ENCODE measurements around the gene COMP.
"Not testable (repeated sequence)": the region's sequence is repeated elsewhere in the genome, so short reads cannot be mapped to it uniquely, and the experiment has no call there.

Gene COMP

DNA sequence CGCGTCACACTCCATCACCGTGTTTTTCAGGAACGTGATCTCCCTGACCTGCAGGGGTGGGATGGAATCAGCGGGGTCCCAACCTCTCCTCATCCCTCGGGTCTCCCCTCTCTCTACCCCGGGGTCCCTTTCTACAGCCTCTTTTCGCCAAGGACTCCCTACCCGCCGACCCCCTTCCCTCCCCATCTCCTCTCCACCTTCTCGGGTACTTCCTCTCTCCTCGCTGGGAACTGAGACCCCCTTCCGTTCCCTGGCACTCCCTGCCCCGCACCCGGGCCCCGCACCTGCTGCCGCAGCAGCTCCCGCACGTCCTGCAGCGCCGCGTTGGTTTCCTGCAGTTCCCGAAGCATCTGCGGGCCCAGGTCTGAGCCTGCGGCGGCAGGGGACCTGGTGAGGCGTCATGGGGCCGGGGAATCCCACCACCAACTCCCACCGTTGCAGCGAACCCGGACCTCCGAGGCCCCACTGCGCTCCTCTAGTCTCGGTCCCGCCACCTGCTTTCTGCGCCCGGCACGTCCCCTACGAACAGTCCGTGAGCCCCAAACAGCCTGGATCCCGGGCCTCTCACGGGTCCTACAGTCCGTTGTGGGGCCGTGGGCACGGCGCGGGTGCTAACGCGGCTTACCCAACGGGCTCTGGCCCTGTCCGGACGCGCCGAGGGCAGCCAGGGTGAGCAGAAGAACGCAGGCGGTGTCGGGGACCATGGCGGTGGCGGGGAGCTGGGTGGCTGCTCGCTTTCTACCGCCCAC is at the start of gene COMP:
Gene COMP (minus strand): TSS at position 740 of the 749 bp plus-strand sequence. CDS start 36 bp downstream, at position 704.
- no peak for DNase-seq

DNA sequence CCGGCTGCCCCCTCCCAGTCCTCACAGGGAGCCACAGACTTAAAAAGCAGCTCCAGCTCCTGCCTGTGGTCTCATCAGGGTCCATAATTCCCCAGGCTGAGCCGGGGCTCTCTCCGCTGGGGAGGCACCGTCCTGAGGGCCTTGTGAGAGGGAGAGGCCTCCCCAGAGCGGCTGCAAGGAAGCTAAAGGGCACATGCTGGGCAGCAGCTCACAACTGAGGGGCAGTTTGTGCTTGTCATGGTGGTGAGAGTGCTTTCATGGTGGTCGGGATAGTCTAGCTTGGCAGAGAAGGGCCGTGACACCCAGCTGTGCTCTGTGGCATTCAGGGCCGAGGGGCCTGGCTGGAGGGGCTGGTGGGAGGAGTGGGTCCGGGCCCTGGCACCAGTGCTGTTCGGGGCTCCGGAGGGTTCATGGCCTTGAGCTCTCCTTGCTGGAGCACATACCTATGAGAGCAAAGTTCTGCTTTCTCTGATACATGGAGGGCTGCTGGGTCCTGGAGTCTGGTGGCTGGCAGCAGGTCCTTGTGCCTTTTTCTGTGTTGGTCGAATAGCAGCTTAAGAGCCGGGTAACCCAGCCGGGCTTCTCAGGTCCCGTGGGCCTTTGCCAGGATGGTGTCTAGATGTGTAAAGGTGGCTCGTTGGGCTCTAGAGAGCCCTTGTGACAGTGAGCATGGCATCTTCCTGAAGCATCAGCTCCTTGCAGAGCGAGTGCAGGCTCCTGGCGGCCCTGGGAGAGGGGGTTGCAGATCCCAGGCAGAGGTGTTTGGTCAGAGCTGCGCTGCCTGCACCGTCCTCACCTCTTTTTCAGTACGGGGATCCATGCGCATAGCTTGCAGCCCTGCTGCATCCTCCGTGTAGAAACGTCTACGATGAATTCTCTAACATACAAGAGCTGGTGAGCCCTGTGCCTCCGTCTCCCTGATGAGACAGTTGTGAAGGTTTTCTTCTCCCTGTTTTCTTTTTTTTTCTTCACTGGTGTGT is 49.5 kb upstream of the COMP start:
- DNase-seq: no peak

DNA sequence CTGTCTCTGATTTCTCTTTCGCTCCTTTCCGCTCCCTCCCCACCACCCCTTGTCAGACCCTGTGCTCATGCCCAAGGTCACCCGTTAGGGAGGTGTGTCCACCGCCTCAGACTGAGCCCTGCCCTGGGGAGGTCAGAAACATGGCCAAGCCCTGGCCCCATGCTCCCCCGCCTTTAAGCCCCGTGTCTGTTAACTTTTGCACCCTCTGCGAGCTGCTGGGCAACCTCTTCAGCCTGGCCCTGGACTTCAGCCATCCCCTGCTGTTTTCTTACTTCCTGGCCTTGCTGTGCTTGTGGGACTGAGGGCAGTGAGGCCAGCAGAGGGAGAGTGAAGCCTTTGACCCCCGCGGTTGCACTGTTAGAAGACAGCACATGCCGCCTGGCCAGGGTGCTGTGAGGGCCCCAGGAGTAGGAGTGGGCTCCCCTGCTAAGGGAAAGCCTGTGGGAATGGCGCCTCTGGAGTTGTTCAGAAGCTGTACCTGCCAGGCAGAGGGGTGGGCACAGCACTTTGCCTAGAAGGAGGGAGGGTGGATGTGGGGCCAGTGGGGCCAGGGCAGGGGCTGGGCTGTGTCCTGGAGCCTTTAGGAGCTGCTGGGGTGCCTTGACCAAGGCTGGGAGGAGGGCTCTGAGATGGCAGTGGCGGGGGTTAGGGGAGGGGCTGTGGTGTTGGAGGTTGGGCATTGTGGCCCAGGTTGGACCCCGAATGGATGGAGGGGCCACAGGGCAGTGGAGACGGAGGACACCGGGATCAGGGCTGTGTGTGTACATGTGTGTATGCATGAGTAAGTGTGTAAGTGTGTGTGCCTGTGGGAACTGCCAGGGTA is 48.6 kb upstream of the COMP start:
- no peak for DNase-seq

DNA sequence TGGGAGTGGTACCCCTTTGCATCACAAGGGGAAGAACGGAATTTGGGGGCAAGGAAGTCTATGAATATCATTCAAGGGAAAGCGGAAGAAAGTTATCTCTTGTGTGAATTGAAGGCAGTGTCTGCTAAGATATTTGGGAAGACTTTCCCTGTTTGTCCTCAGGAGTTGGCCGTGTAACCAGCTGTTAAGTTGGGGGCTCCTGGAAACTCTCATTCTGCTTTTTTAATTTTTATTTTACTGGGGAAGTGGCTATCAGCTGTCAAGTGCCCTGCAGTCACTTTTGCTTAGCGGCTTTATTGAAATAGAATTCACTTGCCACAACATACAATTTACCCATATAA is 43.5 kb upstream of the COMP start:
- no peak for DNase-seq

DNA sequence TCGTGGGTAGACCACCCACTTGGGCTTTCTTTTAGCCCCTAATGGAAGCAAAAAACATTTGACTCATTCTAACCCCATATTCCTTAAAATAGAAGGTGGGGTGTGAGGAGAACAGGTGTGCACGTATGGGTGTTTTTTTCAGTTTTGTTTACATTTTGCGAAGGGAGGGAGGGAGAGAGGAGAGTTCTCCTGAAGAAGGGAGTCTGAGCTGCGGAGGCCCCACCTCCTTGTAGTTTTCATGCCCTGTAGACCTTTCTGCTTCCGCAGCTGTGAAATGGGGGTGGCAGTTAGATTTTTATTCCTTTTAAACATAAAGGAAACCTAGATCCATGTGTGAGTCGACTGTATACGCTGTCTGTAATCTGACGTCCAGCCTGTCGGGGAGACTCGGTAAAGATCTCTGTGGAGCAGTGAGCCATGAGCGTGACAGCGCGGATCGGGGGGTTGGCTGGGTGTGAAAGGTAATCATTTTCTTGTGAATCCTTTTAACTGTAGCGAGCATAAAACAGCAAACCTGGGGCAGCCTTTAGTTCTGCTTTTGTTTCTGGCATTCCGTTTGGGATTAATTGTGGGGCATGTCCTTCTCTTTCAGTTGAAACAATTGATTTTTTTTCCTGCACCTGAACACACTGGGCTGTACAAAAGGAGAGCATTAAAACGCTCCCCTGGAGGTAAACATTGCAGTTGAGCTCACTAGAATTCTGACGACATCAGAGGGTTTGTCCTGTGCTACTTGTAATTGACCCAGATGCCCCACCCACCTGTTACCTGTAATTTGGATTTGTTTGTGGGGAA is 42.9 kb upstream of the COMP start:
- no peak for DNase-seq

DNA sequence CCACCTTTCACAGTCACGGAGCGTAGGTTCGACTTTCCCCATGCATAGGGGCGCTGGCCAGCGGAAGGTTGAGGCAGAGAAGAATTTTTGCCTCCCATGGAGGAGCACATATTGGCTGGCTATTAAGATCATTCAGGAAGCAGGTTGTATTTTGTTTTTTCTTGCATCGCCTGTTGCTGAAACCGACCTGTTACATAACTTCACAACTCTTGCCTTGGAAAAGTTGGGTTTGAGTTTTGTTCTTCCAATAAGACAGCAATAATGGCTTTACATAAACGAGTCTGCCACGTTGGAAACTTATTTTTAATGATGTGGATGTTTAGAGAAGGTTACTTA is 42.0 kb upstream of the COMP start:
- no peak for DNase-seq

DNA sequence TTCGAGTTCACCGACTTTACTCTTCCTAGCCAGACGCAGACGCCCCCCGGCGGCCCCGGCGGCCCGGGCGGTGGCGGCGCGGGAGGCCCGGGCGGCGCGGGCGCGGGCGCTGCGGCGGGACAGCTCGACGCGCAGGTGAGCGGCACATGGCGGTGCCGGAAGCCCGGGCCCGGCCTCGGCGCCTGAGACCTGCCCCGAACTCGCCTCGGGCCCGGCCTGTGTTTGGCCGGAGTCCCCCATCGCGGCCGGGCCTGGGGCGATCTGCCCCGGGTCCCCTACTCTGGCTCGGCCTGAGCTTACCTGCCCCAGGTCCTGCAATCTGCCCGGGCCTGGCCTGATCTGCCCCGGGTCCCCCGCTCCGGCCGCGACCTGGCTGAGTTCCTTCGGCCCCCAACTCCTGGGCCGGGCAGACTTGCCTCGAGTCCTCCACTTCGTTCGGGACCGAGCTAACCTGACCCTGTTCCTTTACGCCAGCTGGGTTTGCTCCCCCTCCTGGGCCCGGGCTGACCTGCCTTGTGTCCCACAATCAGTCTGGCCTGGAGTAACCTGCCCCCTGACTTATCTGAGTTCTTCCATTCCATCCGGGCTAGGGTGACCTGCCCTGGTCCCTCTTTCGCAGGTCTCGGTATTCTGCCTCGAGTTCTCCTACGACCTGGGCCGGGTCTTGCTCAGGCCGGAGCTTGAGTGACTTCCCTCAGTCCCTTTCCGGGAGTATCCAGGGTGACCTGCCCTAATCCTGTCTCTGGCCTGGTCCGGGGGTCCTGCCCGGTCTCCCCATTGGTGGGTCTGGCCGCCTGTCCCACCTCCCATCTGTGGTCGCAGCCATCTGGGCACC is 41.4 kb upstream of the COMP start:
- no peak for DNase-seq

- DNase-seq: peak; percentile 94
These were observed 40.6 kb upstream of the COMP start, which contains the start of gene UPF1 for GRCh38 chr19:18831524-18832305. Gene UPF1, plus strand, starts transcription at chr19:18831959. Its CDS starts 251 bp downstream, at chr19:18832210.

DNA sequence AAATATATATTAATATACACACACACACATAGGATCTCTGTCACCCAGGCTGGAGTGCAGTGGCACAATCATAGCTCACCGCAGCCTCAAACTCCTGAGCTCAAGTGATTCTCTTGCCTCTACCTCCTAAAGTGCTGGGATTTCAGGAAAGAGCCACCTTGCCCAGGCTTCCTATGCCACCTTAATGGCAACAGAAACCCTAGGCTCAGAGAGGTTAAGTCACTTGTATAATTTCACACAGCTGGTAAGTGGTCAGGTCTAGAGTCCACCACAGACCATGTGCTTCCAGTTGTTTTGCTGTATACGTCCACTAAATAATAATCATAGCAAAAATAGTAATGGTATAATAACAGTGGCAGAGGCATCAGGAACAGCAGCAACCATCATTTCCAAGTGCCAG is 39.4 kb upstream of the COMP start:
- DNase-seq: no peak

GRCh38 chr19:18828786-18829185 is 37.7 kb upstream of the COMP start:
- no peak for DNase-seq

DNA sequence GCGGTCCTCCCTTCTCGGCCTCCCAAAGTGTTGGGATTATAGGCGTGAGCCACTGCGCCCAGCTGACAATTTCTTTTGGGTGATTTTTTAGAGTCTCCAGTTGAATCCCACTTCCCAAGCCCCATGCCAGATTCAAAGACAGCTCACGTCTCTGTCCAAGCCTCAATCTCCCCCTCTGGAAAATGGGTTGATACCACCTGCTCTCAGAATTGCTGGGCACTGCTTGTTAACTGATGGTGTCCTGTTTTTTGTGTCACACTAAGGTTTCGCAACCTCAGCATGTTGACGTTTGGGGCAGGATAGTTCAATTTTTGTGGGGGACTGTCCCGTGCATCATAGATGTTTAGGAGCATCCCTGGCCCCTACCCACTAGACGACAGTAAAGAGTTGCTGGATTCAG is 26.5 kb upstream of the COMP start:
- DNase-seq: no peak

- DNase-seq: not testable (repeated sequence)
These were observed 25.5 kb upstream of the COMP start for GRCh38 chr19:18816645-18817044.

GRCh38 chr19:18815673-18816072 is 24.6 kb upstream of the COMP start:
- no peak for DNase-seq

GRCh38 chr19:18814063-18814462 is 23.0 kb upstream of the COMP start:
- DNase-seq: no peak

DNA sequence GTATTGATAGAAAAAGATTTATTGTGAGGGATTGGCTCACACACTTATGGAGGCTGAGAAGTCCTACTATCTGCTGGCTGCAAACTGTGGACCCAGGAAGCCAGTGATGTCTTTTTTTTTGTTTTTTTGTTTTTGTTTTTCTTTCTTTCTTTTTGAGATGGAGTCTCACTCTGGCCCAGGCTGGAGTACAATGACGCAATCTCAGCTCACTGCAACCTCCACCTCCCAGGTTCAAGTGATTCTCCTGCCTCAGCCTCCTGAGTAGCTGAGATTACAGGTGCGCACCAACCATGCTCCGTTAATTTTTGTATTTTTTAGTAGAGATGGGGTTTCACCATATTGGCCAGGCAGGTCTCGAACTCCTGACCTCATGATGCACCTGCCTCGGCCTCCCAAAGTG is 20.5 kb upstream of the COMP start:
- DNase-seq: not testable (repeated sequence)

GRCh38 chr19:18809149-18809868 is 18.2 kb upstream of the COMP start:
- no peak for DNase-seq

DNA sequence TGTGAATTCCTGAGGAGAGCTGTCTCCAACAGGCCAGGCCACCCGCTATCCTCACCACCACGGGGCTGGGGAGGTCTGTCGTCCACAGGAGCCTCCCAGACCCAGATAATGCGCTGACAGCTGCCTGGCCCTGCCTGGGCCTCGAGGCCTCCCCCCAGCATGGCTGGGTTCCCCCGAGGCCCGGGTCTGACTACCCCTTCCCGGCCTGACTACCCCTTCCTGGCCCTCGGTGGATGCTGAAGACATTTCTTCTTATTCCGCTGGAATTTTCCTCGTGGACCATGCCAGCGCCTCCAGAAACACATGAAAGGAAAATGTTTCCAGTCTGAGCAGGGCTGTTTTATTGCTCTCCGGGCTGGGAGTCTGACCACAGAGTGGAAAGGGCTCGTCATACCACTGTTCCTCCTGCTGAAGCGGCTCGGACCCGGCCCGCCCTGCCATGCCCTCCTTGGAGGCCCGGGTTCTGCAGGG is 16.8 kb upstream of the COMP start:
- DNase-seq: no peak

DNA sequence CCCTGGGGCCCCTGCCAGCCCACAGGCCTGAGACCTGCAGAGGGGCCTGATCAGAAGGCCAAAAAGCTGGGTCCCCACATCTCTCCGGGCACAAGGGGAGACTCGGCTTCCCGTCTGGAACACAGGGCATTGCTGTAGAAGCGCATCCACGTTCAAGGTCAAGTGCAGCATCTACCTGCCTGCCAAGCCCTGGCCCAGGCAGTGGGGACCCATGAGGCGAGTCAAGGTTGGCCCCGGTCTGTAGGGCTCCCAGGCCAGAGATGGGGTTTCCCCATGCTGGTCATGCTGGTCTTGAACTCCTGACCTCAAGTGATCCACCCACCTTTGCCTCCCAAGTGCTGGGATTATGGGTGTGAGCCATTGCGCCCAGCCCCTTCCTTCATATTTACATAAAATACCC is 13.5 kb upstream of the COMP start:
- DNase-seq: no peak

DNA sequence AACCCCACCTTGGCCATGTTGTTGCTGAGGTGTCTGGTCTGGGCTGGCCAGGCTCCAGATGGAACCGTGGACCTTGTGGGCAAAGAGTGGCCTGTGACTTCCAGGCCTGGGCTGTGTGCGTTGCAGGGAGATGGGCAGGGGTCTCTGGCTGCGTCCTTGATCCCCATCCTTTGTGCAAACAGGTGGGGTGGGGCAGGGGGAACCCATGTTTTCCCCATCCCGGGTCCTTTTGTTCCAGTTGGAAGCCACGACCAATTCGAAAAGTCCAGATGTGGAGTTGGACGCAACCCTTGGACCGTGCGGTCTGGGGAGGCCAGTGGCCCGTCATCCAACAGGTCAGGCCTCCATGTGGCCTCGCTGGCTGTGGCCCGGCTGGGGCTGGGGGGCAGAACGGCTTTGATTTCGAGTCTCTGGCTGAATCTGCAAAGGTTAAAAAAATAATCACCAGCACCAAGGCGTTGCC is 13.1 kb upstream of the COMP start:
- no peak for DNase-seq
